ES-I3 (cell line): ENCODE measurements around the gene TMCC2.
A peak's percentile ranks its signal among the peaks of the same experiment; 100 is the strongest.

Experiments
- H3K36me3 ChIP-seq: 2 replicates; pipeline ENCODE4 v1.6.1; 2013; ENCODE audit warnings: mild to moderate bottlenecking, low read length, control low read depth, moderate library complexity; ENCODE audit not compliant: insufficient read depth
- H3K4me1 ChIP-seq: 2 replicates; pipeline ENCODE4 v1.6.1; 2013; ENCODE audit warnings: mild to moderate bottlenecking, control low read depth, low read length; ENCODE audit not compliant: insufficient read depth
- H3K9ac ChIP-seq: 2 replicates; pipeline ENCODE4 v1.6.1; 2013; ENCODE audit warnings: low read depth, mild to moderate bottlenecking, low read length, moderate library complexity
- H3K9me3 ChIP-seq: 2 replicates; pipeline ENCODE4 v1.6.1; 2013; ENCODE audit warnings: mild to moderate bottlenecking, low read length, moderate library complexity; ENCODE audit not compliant: control insufficient read depth, insufficient read depth

The TMCC2 gene

DNA sequence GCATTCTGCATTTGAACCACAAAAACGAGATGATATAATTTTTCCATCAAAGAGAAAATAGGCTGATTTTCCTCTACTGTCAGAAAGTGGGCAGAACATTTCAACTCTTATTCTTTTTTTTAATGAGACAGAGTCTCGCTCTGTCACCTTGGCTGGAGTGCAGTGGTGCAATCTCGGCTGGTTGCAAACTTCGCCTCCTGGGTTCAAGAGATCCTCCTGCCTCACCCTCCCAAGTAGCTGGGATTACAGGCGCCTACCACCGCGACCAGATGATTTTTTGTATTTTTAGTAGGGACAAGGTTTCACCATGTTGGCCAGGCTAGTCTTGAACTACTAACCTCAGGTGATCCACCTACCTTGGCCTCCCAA is 27.8 kb upstream of the TMCC2 start:
- Histone ChIP-seq H3K9ac (no peak overlapping the region), H3K9me3 (no peaks in the 10 kb centered on the region), H3K4me1 (peaks cover 13% of the 10 kb centered on the region), H3K36me3 (no peaks in the 10 kb centered on the region)

DNA sequence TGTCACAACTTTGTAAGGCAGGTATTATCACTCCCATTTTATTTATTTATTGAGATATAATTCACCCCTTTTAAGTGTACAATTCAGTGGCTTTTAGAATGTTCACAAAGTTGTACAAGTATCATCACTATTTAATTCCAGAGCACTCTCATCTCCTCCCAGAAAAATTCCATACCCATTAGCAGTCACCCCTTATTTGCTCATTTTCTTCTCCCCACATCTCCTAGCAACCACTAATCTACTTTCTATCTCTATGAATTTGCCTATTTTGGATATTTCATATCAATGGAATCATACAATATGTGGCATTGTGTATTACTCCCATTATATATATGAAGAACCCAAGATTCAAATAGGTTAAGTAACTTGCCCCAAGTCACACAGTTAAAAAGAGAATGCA is 23.2 kb upstream of the TMCC2 start:
- Histone ChIP-seq H3K9ac (no peak overlapping the region), H3K36me3 (no peaks in the 10 kb centered on the region), H3K9me3 (no peaks in the 10 kb centered on the region), H3K4me1 (peaks cover 13% of the 10 kb centered on the region)

DNA sequence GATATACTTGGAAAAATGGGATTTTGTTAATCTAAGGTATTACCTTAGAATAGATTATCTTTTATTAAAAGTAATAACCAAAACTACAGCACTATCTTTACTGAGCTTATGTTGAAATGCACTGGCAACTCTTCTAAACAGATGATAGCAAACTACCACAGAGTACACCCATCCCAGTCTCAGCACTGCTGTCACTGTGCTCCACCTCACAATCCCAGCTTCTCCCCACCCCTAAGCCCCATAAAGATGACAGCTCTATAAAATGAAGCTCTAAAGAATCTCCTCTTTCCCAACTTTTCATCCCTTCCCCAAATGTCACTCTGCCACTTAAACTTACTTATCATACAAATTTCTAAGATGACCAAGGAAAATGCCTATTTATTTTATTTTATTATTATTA is 22.7 kb upstream of the TMCC2 start:
- Histone ChIP-seq H3K4me1 (peaks cover 13% of the 10 kb centered on the region), H3K9ac (no peak overlapping the region), H3K9me3 (no peaks in the 10 kb centered on the region), H3K36me3 (no peaks in the 10 kb centered on the region)

DNA sequence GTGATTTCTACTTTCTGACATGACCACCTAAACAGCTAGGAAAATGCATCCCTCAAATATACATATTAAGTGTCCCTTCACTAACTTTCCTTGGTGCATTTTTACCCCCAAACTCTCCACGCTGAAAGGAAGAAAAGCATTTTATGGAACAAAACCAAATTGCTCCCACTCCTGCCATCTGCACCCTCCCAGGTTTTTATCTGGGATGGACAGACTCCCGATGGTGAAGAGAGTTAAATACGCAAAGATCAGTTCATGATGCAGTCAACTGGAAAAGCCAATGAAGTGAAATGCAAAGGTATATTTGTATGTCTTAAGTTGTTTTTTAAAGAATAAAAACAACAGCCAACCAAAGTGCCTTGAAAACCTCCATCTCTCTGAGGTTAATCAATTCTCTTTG is 18.9 kb upstream of the TMCC2 start:
- Histone ChIP-seq H3K9ac (no peak overlapping the region), H3K9me3 (no peaks in the 10 kb centered on the region), H3K4me1 (peaks cover 6% of the 10 kb centered on the region), H3K36me3 (no peaks in the 10 kb centered on the region)

DNA sequence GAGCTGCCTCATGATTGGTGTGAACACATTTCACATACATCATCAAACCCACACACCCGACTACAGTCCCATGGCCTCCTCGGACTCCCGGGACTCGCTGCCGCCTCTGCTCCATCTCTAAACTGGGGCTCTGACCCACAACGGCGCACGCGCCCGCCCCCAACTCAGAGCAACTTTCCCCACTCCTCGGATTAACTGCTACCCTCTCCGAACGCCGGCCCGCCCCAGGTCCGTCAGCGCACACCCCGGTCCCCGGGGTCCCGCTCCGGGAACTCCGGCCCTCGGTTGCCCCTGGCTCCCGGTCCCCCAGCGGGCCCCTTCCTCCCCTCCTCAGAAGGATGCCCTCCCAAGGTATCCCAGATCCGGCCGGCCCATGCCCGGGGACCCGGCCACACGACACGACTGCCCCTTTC is 17.0 kb upstream of the TMCC2 start:
- no peaks in the 10 kb centered on the region for H3K4me1 ChIP-seq
- H3K9me3 ChIP-seq, result no peaks in the 10 kb centered on the region
- peak overlapping the region; percentile 99 for H3K9ac ChIP-seq
- no peaks in the 10 kb centered on the region for H3K36me3 ChIP-seq

DNA sequence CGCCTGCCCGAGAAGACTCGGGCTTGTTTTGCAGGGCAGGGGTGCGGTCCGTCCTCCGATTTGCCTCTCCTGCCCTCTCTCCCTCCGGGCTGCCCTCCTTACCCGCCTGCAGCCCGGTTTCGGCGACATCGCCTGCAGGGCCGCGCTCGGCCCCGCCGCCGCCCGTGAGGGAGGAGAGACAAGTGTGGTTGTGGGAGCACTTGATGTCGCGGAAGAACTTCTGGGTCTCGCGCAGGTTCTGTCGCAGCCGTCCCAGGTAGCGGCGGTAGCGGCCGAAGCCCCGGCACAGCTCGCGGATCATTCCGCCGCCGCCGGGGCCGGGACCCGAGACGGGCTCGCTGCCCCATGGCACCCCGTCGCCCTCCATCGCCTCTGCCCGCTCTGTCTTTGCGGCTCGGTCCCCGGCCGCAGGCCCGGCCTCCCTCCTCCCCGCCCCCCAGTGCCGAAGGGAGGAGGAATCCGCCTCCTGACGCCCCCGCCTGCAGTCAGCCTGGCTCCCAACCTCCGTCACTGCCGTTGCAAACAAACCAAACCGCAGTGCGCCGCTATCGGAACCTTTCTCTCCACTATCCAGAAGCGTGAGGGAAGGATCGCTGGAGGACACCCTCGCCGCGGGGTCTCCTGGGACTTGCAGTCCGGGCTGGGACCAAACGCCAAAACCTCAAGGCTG is 16.4 kb upstream of the TMCC2 start, which contains the start of gene DSTYK:
Gene DSTYK (minus strand): TSS at position 534 of the 670 bp plus-strand sequence. CDS start 167 bp downstream, at position 367.
- H3K36me3 ChIP-seq, result no peaks in the 10 kb centered on the region
- no peaks in the 10 kb centered on the region for H3K9me3 ChIP-seq
- no peaks in the 10 kb centered on the region for H3K4me1 ChIP-seq
- peak within 1 kb of the TSS; percentile 99 for H3K9ac ChIP-seq

DNA sequence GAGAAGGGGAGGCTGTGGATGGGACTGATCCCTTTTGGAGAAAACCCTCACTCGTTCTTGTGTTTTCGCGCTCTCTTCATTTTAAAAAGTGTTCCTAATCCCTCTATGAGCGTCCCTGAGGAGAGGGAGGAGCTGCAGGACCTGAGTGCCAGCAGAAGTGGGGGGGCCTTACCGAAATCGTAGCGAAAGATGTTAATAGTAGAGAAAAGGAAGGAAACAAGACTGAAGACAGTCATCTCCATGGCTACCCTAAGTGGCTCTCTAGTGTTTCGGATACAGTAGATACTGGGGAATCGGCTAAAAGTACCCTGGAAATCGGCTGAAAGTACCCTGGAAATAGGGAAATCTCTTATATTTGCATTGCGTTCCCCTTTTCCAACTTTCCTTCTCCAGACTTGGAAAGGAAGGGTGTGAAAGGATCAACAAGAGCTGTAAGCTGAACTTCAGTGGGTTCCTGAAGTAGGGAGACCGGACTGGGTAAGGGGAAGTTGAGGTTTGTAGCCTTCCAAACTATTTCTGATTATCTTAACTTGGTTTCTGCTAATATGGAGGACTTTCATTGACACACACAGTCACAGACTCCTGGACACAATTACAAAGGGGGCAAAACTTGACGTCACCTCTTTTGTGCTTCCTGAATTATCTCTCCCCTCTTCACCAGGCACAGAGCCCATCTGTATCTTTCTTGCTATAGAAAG is 15.8 kb upstream of the TMCC2 start:
- Histone ChIP-seq H3K36me3 (no peaks in the 10 kb centered on the region), H3K4me1 (no peaks in the 10 kb centered on the region), H3K9me3 (no peaks in the 10 kb centered on the region), H3K9ac (peak overlapping the region; percentile 99)

DNA sequence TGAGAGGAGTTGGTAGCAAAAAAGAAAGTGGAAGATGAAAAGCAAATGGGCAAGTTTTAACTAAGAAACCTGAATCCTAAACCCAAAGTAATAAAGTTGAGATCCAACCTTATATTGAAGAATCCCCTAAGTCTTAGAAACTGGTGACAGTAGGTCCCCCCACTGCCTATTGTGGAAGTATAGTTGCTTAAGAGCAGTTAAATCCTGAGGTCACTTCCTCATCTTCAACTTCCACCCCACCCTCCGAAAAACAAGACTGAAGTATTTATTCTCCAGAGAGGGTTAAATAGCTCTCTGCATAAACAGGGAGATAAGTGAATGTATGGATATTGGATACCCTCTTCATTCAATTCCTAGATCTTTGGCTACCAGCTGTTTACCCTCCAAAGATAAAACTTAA is 13.0 kb upstream of the TMCC2 start:
- no peaks in the 10 kb centered on the region for H3K9me3 ChIP-seq
- H3K9ac ChIP-seq, result no peak overlapping the region
- no peaks in the 10 kb centered on the region for H3K4me1 ChIP-seq
- no peaks in the 10 kb centered on the region for H3K36me3 ChIP-seq

DNA sequence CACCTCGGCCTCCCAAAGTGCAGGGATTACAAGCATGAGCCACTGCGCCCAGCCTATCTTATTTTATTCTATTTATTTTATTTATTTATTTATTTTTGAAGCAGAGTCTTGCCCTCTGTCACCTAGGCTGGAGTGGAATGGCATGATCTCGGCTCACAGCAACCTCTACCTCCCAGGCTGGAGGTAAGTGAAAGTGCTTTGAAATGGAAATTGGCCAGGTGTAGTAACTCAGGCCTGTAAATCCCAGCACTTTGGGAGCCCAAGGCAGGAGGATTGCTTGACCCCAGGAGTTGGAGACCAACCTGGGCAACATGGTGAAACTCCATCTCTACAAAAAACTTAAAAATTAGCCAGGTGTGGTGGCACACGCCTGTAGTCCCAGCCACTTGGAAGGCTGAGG is 11.2 kb upstream of the TMCC2 start:
- no peaks in the 10 kb centered on the region for H3K36me3 ChIP-seq

DNA sequence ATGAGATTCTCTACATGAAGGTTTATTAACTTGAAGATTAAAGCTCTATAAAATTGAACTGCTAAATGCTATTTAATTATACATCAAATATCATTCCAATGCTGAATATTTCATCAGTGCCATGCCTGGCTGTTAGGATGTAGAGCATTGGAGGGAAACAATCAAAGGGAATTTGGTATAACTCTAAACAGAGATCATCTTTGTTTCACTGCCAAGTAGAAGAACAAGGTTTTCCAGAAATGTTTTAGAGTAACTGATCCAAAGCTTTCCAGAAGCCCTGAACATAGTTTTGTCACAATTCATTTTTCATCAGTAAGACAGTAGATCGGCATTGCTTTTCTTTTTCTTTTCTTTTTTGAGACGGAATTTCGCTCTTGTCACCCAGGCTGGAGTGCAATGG is 10.3 kb upstream of the TMCC2 start:
- Histone ChIP-seq H3K36me3 (no peaks in the 10 kb centered on the region), H3K9me3 (no peaks in the 10 kb centered on the region), H3K4me1 (no peaks in the 10 kb centered on the region), H3K9ac (no peak overlapping the region)

More for the DNA sequence above, 11.2 kb upstream of the TMCC2 start:
- Histone ChIP-seq H3K9me3 (no peaks in the 10 kb centered on the region), H3K9ac (no peak overlapping the region), H3K4me1 (no peaks in the 10 kb centered on the region)

DNA sequence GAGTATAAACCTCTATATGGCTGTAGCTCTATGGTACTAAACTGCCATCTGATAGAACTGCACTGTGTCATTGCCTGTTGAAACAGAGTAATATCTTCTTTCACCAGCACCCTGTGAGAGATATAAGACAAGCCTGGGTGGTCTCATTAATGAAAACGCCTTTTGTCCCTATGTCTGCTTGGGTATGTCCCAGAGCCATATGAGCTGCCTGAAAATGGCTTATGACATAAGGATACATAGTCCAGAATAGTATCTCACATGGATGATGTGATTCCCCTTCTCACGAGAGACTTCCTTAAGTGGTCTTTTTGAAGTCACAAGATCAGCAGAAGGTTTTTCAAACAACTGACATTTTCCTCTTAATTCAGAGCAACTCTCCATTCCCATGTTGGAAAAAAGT is 7.3 kb upstream of the TMCC2 start:
- Histone ChIP-seq H3K9ac (no peak overlapping the region), H3K36me3 (no peaks in the 10 kb centered on the region), H3K4me1 (no peaks in the 10 kb centered on the region), H3K9me3 (no peaks in the 10 kb centered on the region)

DNA sequence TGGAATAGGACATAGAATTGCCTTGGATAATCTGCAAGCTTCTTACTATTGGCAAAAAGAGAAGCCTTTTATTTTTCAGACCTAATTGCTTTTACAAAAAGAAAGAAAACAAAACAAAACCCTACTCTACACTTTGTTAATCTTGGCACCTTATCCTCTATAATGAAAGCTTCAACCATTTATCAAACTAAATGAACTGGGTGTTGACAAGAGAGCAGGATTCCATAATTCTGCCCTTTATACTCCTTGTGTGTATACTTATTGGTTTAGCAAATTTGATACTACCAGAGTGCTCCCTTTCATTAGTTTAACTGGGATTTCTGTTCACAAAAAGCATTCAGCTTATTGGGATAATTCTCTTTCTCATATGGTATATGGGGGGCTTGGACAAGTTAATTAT is 3.0 kb upstream of the TMCC2 start:
- H3K36me3 ChIP-seq, result no peaks in the 10 kb centered on the region
- no peaks in the 10 kb centered on the region for H3K9me3 ChIP-seq
- peaks cover 12% of the 10 kb centered on the region; the same call in 1 of the 2 replicates for H3K4me1 ChIP-seq
- H3K9ac ChIP-seq, result no peak overlapping the region

DNA sequence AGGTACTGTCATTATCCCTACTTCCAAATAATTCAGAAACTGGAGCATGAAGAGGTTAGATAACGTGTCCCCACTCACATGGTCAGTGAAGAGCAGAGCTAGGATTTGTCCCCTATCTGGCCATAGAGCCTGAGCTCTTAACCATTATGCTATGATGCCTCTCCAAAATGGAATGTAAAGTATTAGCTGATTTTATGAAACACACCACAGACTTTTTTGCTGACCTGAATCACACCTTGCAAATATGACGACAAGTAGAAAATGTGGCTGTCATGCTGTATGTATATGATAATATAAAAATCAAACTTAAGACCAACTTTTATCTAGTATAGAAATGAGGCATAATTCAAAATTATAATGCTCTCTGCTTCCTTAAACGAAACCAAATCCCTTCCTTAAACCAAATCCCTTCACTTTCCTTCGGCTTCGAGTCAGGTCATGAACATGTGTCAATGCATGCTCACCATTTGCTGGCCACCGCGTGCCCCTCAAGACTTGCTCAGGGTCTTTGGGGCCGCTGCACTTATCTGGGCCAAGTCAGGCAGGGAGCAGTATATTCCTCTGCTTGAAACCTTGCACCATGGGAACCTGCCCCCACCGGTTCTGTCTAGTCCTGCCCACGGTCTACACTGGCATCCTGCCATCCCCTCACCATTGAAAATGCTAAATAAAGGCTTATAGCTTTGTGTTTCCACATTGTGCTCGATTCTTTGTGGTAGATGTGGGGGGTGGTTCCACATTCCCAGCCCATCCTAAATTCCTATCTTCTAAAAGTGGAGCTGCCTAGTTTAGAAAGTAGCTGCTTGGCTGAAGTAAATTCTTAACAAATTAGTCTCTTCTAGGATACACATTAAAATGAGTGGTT is 1.6 kb upstream of the TMCC2 start:
- H3K9me3 ChIP-seq, result no peaks in the 10 kb centered on the region

DNA sequence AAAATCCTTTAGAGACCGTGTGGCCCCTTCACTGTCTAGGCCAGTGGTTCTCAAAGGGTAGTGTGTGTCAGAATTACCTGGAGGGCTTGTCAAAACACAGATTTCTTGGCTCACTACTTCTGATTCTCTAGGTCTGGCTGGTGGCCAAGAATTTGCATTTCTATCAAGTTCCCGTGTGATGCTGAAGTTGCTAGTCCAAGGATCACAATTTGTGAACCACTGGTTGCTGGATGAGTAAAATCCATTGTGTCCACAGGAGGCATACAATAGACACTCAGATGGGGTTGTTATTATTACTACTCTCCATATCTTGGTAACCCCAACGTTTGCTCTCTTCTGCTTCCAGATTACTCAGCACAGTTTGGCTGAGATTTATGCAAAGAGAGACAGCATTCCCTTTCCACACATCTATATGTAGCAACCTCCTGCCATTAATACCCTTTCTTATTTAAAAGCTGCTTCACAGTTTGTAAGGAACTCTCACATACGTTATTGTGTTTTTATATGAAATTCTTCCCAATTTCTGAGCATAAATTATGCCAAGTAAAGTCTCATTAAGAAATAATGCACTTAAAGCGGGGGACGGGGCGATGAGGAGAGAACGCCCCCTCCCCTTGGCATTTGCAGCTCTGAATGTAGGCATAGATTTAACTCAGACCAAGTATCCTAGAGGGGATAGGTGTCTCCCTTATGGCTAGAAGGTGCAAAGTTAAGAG is 720 bp upstream of the TMCC2 start:
- no peaks in the 10 kb centered on the region for H3K36me3 ChIP-seq
- peak overlapping the region; percentile 81 for H3K9ac ChIP-seq
- peaks cover 22% of the 10 kb centered on the region for H3K4me1 ChIP-seq
- no peaks in the 10 kb centered on the region for H3K9me3 ChIP-seq

More for the DNA sequence above, 1.6 kb upstream of the TMCC2 start:
- Histone ChIP-seq H3K9ac (no peak overlapping the region), H3K36me3 (no peaks in the 10 kb centered on the region), H3K4me1 (peaks cover 22% of the 10 kb centered on the region)
